ENCODE data around the gene DLGAP5.

The DLGAP5 gene

GRCh38 chr14:55180006-55180405 is 11.4 kb downstream of the DLGAP5 start:
- DNase-seq, result no peak

GRCh38 chr14:55170526-55170925 is 20.9 kb downstream of the DLGAP5 start:
- DNase-seq, result no peak

DNA sequence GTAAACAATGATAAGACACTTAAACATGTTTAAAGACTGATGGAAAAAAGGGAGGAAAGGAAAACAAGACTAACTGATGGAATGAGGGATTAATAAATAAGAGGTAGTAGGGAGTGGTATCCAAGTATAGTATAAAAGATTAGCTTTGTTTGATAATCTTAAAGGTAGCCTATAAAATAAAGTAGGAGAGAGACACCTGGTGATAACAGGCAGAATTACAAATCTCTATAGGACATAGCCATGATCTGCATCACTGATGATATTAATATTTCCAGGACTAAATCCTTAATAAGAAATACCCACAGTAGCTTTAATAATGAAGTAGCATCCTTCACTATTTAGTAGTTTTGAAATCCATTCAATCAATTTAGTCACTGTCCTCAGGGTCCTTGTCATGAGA is 30.4 kb downstream of the DLGAP5 start:
- peak; percentile 19 for DNase-seq

GRCh38 chr14:55158412-55158811 is 33.0 kb downstream of the DLGAP5 start:
- DNase-seq, result no peak

DNA sequence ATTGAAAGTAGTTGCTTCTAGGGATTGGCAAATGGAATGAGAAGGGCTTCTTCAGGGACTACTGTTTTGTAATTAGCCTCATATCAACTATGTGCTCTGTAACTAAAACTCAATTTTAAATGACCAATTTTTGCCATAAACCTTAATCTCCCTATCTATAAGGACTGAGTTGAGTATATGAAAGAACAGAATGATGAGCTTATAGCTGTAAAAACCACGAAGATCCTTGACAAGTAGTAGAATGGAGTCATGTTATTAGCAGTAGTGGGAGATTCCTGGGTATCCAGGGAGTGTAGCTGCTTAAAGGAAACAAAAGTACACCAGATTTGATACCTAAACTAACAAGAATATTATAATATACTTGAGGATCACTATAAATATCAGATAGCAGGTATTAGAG is 34.3 kb downstream of the DLGAP5 start:
- no peak for DNase-seq

- DNase-seq, result peak; percentile 90
Measured at GRCh38 chr14:55153951-55154350, 37.4 kb downstream of the DLGAP5 start.

DNA sequence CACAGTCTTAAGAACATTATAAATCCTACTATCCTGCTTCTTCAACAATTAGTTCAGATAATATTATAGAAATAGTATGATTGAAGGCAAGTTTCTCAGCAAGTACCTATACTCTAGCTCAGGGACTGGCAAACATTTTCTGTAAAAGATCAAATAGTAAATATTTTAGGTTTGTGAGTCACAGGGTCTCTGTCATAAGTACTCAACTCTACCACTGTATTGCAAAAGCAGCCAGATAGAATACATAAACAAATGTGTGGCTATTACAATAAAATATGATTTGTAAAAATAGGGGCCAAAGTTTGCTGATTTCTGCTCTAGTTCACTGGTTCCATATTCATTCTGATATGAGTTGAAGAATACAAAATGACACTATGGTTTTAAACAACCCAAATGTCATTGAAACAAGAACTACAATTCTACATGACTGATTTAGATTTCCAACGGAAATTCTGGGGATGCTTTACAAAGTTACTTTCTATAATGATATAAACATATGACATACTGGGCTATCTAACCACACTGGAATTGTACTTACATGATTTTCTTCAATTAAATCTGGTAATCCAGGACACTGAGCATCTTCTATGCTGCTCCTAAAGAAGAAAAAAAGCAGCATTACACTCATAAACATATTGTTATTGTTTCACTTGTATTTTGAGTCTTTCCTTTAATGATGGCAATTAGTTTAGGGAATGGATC is 39.2 kb downstream of the DLGAP5 start:
- no peak for DNase-seq

GRCh38 chr14:55151601-55152000 is 39.8 kb downstream of the DLGAP5 start:
- DNase-seq, result no peak

DNA sequence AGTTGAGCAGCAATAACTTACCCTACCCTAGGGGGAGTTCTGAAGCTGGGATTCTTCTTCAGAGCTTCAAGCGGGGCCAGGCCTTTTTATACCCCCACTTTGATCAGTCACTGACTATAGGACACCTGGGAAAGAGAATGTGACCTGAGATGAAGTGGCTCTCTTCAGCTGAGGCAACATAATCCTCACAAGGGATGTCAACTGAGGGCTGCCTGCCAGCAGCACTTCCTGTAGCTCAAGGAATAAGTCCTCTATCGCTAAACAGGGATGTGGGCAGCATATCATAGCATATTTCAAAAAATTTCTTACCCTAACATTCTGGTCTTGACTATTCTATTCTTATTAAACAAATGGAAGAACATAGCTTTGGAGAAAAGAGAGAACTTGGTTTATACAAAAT is 45.0 kb downstream of the DLGAP5 start:
- no peak for DNase-seq

- no peak for DNase-seq
Measured at GRCh38 chr14:55142466-55142865, 48.9 kb downstream of the DLGAP5 start.

DNA sequence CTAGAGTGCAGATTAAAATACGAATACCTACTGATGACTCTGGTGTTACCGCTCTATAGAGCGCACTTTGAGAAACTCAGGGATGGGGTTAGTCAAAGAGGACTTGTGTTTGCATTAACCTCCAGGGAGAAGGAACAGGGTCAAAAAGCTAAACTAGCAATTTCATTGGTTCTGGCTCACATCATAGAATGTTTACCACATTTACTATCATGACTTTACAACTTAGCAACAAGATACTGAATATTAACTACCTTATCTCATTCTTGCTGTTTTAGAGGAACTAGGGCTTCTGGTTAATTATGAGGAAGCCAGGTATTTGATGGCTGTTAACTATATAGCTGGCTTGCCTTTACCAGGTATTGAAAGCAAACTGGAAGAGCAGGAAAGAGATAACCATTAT is 49.6 kb downstream of the DLGAP5 start:
- DNase-seq, result no peak

DNA sequence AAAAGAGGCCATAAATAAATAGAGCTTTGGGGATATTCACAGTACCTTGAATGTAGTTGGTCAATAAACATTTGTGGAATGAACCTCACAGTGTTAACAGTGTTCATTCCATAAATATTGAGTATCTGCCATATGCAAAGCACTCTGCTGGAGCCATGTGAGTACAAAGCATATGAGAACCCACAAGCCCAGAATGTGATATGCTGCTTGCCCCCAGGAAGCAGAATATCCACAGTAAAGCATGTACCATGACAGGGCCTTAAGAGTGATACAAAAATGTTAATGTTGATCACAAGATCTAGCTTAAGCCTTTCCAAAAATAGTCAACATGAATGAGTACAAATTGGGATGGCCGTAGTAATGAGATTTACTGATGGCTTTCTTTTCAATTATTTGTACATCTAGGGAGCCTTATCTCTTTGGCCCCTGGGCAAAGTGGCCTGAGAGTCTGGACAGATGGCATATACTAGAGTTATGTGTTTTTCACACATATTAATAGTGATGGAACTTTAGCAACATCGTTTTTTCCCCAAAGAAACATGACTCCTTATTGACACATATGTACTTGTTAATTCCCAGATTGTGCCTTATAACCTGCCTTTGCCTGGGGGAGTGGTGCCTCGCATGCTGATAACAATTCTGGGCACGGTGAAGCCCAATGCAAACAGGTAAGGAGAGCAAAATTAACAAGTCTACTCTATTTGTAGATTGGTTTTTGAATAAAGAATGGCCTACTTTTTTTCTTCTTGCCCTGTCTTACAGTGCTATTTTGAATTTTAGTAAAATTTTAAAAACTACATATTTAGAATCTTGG is 51.5 kb downstream of the DLGAP5 start:
- no peak for DNase-seq

DNA sequence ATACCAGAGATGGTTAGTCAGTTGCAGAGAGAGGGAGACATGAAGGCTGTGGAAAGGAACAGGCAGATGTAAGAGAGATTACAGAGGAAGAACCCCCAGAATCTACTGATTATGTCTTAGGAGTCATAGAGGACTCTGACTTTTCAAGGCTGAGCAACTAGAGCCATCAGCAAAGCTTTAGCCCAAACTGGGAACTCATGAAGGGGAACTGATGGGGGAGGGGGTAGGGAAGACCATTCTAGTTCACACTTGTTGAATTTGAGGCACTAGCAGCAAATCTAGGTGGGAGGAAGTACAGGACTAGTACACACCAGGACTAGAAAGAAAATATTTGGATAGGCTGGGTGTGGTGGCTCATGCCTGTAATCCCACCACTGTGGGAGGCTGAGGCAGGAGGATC is 52.2 kb downstream of the DLGAP5 start:
- DNase-seq, result no peak

- no peak for DNase-seq
Measured at GRCh38 chr14:55138091-55138490, 53.3 kb downstream of the DLGAP5 start.

GRCh38 chr14:55136885-55137786 is 54.2 kb downstream of the DLGAP5 start:
- no peak for DNase-seq

DNA sequence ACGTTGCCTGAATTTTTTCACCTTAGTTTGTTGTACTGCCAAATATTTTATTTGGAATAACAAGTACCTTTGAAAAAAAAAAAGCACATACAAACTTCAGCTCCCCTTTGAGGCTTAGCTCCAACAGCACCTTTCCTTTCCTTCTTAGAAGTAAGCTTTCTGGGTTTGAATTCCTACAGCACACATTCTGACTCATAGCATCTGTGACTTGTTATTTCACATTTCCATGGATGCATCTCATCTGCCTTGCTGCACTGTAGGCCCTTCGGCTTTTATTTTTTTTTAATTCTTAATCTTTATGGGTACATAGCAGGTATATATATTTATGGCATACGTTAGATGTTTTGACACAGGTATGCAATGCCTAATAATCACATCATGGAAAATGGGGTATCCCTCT is 55.1 kb downstream of the DLGAP5 start:
- DNase-seq, result no peak

DNA sequence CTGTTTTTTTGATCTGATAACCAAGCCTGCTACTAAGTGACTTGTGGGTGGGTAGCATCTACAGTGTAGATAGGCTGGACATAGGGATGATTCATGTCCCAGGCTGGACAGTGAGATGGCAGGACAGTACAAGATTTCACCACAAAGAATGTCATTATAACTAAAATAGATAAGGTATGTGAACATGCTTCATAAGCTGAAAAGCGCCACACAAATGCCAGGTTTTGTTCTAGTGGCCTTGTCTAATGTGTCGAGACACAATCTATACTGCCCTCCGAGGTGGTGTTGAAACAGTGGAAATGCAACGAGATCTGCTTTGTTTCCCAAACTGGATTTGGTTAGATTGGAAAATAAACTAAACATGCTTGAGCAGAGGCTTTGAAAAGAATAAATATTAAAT is 58.0 kb downstream of the DLGAP5 start:
- DNase-seq, result no peak

GRCh38 chr14:55131370-55132137 is 59.8 kb downstream of the DLGAP5 start:
- DNase-seq, result no peak

GRCh38 chr14:55130196-55130550 is 61.2 kb downstream of the DLGAP5 start:
- no peak for DNase-seq

GRCh38 chr14:55129428-55130195 is 61.8 kb downstream of the DLGAP5 start:
- no peak for DNase-seq

DNA sequence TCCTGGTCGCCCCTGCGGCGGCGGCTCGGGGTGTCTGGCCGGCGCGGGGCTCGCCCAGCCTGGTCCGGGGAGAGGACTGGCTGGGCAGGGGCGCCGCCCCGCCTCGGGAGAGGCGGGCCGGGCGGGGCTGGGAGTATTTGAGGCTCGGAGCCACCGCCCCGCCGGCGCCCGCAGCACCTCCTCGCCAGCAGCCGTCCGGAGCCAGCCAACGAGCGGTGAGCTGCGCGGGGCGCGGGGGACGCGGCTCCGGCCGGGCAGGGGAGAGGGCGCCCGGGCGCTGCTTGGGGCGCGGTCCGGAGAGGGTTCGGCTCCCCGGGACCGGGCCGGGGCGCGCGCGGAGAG is 62.3 kb downstream of the DLGAP5 start, which contains the start of gene LGALS3:
Gene LGALS3 (plus strand): TSS at position 167 of the 342 bp plus-strand sequence. CDS start 8,122 bp downstream, outside the sequence.
- no peak for DNase-seq

All from NCI-H524 treated with DMSO at 0.1 percent for 48 hours (cell line).